HepG2 (cell line): ENCODE measurements around the gene FERMT2. TPM values are rescaled to one million over a fixed set of nuclear protein-coding genes. Genes with fewer than 3 reads are reported as not detected.

Experiments
- ATAC-seq: fragments of 200-7000 bp; cut with Tn5 transposase; 3 replicates; pipeline ENCODE4 v1.9.1; 2020; ENCODE audit warnings: mild to moderate bottlenecking, moderate library complexity
- BruUV-seq: library from RNA; stranded (reverse); fragments of 400-500 nt; replicated peaks from 2 replicates; lab custom pipeline; 2021; lab: Mats Ljungman, UMichigan
- CTCF ChIA-PET: fragments of 300-600 bp; formaldehyde crosslinking; extraction: SDS; loops from one replicate; lab custom pipeline; 2021; ENCODE audit warnings: low total read pairs, inconsistent platforms, low intra/inter-chr PET ratio; lab: Yijun Ruan, JAX
- POLR2A ChIA-PET: fragments of 350-600 bp; sonication (Branson Sonifier 250); formaldehyde crosslinking; loops from one replicate; lab custom pipeline; 2020; ENCODE audit warnings: antibody characterized with exemption, inconsistent platforms; lab: Yijun Ruan, JAX
- DNase-seq: peaks from one replicate; pipeline ENCODE4 v3.0.0-alpha.2; 2015; ENCODE audit warnings: low spot score
- FAIRE-seq: peaks from 3 replicates; lab custom pipeline; 2011; peaks lifted over from hg19 to GRCh38; lab: Jason Lieb, UNC
- H2AFZ ChIP-seq: one replicate; pipeline ENCODE4 v1.6.1; 2011; ENCODE audit warnings: low read length, inconsistent platforms
- H3K27ac ChIP-seq: fragments of 300-600 bp; 3 replicates; pipeline ENCODE4 v1.8.0; 2011; ENCODE audit warnings: mixed run types, mild to moderate bottlenecking, mixed read lengths, low read length, inconsistent platforms; ENCODE audit not compliant: insufficient read depth; ENCODE audit errors: extremely low read length
- H3K27me3 ChIP-seq, 2 experiments: fragments of 200-600 bp in 1 of 2; 2 replicates in 1 of 2; 3 replicates in 1 of 2; pipeline versions ENCODE4 v1.6.0 to v1.8.0; 2011; ENCODE audit warnings: low read length in 2 of 2, mild to moderate bottlenecking in 2 of 2, moderate library complexity in 2 of 2, inconsistent platforms in 1 of 2; ENCODE audit not compliant: insufficient read depth in 2 of 2, control insufficient read depth in 1 of 2
- H3K36me3 ChIP-seq, 2 experiments: fragments of 200-600 bp in 1 of 2; replicated peaks in 1 of 2; 2 replicates in 1 of 2; 3 replicates in 1 of 2; pipeline versions ENCODE4 v1.5.1 to v1.8.0; 2011; ENCODE audit warnings: low read length in 2 of 2, inconsistent platforms in 1 of 2; ENCODE audit not compliant: insufficient read depth in 2 of 2, control insufficient read depth in 1 of 2
- H3K4me1 ChIP-seq: 2 replicates; pipeline ENCODE4 v1.5.1; 2012; ENCODE audit warnings: low read length, inconsistent platforms; ENCODE audit not compliant: insufficient read depth
- H3K4me2 ChIP-seq: 2 replicates; pipeline ENCODE4 v1.6.0; 2011; ENCODE audit warnings: low read depth, low read length, inconsistent platforms
- H3K4me3 ChIP-seq, 3 experiments: fragments of 200-600 bp in 1 of 3; sonication (generic), shearing (Covaris generic) in 1 of 3; replicated peaks in 1 of 3; 2 replicates each; pipeline ENCODE4 v1.5.1; 2011 to 2016; ENCODE audit warnings: low read length in 3 of 3, inconsistent platforms in 2 of 3, low read depth in 2 of 3, mild to moderate bottlenecking in 2 of 3, control low read depth in 1 of 3, mixed read lengths in 1 of 3; ENCODE audit not compliant: insufficient read depth in 1 of 3
- H3K79me2 ChIP-seq: one replicate; pipeline ENCODE4 v1.6.1; 2011; ENCODE audit warnings: low read length, inconsistent platforms; ENCODE audit not compliant: insufficient read depth
- H3K9ac ChIP-seq: 2 replicates; pipeline ENCODE4 v1.6.0; 2011; ENCODE audit warnings: mild to moderate bottlenecking, low read depth, low read length, inconsistent platforms; ENCODE audit not compliant: insufficient read depth
- H3K9me3 ChIP-seq: 2 replicates; pipeline ENCODE4 v1.5.1; 2012; ENCODE audit warnings: mild to moderate bottlenecking, low read length
- H4K20me1 ChIP-seq: 2 replicates; pipeline ENCODE4 v1.6.0; 2011; ENCODE audit warnings: inconsistent platforms, mild to moderate bottlenecking, low read length, moderate library complexity; ENCODE audit not compliant: insufficient read depth
- CCDC6 ChIP-seq: sonication (generic); formaldehyde crosslinking; IDR thresholded peaks from 2 replicates; pipeline ENCODE4 v1.8.1; 2022; ENCODE audit warnings: mild to moderate bottlenecking, missing genetic modification reagents, moderate library complexity
- EHMT2 ChIP-seq: fragments of 200-600 bp; sonication (generic); IDR thresholded peaks from 2 replicates; pipeline ENCODE4 v1.7.0; 2017; ENCODE audit warnings: antibody characterized with exemption, low read depth, low read length, borderline replicate concordance
- GLI4 ChIP-seq: sonication (generic); formaldehyde crosslinking; IDR thresholded peaks from 2 replicates; pipeline ENCODE4 v1.5.1; 2020; ENCODE audit warnings: missing genetic modification reagents, mild to moderate bottlenecking, moderate library complexity, borderline replicate concordance
- HMG20B ChIP-seq: conservative IDR thresholded peaks from 2 replicates; pipeline ENCODE4 v1.6.1; 2016; ENCODE audit warnings: missing genetic modification reagents, missing compliant biosample characterization
- PLRG1 ChIP-seq: fragments of 450-650 bp; conservative IDR thresholded peaks from 2 replicates; pipeline ENCODE4 v1.6.1; 2016
- POLR2A ChIP-seq, 2 experiments: IDR thresholded peaks; 2 replicates each; pipeline ENCODE4 v1.6.1; 2011; ENCODE audit warnings: low read depth in 2 of 2, low read length in 2 of 2, mild to moderate bottlenecking in 1 of 2, moderate library complexity in 1 of 2; ENCODE audit not compliant: insufficient read depth in 1 of 2
- RBAK ChIP-seq: sonication (generic); formaldehyde crosslinking; IDR thresholded peaks from 2 replicates; pipeline ENCODE4 v1.5.1; 2020; ENCODE audit warnings: mild to moderate bottlenecking, missing genetic modification reagents
- TBL1XR1 ChIP-seq: fragments of 150-350 bp; IDR thresholded peaks from 2 replicates; pipeline ENCODE4 v1.6.1; 2014; ENCODE audit warnings: borderline replicate concordance, low read length; ENCODE audit not compliant: partially characterized antibody
- ZNF670 ChIP-seq: sonication (generic); formaldehyde crosslinking; IDR thresholded peaks from 2 replicates; pipeline ENCODE4 v1.8.0; 2022; ENCODE audit warnings: mild to moderate bottlenecking, missing genetic modification reagents, borderline replicate concordance
- WGBS: methylation state at CpG from one replicate; pipeline ENCODE4 v1.1.6; 2017; ENCODE audit warnings: low lambda C conversion rate; 5-methylcytosine and 5-hydroxymethylcytosine counted together
- in situ Hi-C: cut with HindIII; loops from 2 replicates; pipeline ENCODE4 v1.10.0; 2017; ENCODE audit warnings: low pct_unique_long_range_greater_than_20kb; ENCODE audit not compliant: extremely low pct_ligation_motif_present
- intact Hi-C: fragments of 100-400 bp; cut with micrococcal nuclease; formaldehyde crosslinking; loops from one replicate; pipeline ENCODE4 v1.10.0; 2022; ENCODE audit not compliant: unreplicated experiment
- polyA plus RNA-seq, 8 experiments: library from polyadenylated mRNA; depleted of rRNA in 3 of 8; stranded (reverse) in 7 of 8; unstranded in 1 of 8; fragments of >200 nt; fragmentation: Illumina TruSeq in 4 of 8; extraction: Trizol in 4 of 8; gene quantifications; 2 replicates each; pipeline versions ENCODE4 v1.2.1 to v1.2.3, GENCODE V29; 2011 to 2016; ENCODE audit warnings: low read depth in 4 of 8, missing spikeins in 1 of 8, mixed read lengths in 1 of 8; ENCODE audit not compliant: insufficient read depth in 1 of 8
- total RNA-seq, 5 experiments: library from RNA; depleted of rRNA; stranded (reverse); fragments of >200 nt; fragmentation: Illumina TruSeq; extraction: Trizol; gene quantifications; 2 replicates each; pipeline ENCODE4 v1.2.3, GENCODE V29; 2016; ENCODE audit warnings: low read depth in 1 of 5
- TF ChIP-seq, protein P1 (sequence below): IDR thresholded peaks from 2 replicates; pipeline ENCODE4 v1.6.1; 2016; ENCODE audit warnings: missing compliant biosample characterization, missing genetic modification reagents, borderline replicate concordance
- TF ChIP-seq, protein P2 (sequence below): sonication (generic); formaldehyde crosslinking; IDR thresholded peaks from 2 replicates; pipeline ENCODE4 v1.8.1; 2023; ENCODE audit warnings: mild to moderate bottlenecking, missing genetic modification reagents
- TF ChIP-seq, protein P3 (sequence below): sonication (generic); formaldehyde crosslinking; IDR thresholded peaks from 2 replicates; pipeline ENCODE4 v1.4.0; 2020; ENCODE audit warnings: low read depth, mild to moderate bottlenecking, missing genetic modification reagents

FERMT2 gene
- total and polyA plus RNA-seq, 2 of the 13 experiments (the other 11 are each of a cell fraction or from before 2014, with no cell fraction given): 36.2 to 60.4 TPM

DNA sequence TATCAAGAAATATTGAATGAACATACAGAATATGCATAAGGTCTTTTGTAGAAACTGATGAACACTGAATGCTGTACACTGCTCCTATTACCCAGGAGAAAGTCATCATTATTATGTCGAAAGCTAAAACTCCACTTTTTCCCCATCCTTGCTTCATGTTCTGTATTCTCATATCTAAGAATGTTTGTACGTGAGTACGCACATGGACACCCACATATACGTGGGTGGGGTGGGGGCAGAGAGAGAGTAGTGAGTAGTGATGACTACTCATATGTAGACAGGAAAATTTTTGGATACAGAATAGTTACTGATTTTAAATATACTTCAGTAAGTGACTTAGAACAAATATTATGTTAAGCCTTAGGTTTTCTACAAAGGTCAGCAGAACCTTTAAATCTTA, 75.1 kb downstream of the FERMT2 start (continued):
- TF ChIP-seq, protein P1, sequence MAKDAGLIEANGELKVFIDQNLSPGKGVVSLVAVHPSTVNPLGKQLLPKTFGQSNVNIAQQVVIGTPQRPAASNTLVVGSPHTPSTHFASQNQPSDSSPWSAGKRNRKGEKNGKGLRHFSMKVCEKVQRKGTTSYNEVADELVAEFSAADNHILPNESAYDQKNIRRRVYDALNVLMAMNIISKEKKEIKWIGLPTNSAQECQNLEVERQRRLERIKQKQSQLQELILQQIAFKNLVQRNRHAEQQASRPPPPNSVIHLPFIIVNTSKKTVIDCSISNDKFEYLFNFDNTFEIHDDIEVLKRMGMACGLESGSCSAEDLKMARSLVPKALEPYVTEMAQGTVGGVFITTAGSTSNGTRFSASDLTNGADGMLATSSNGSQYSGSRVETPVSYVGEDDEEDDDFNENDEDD (CRISPR knock-in tag): no peak
- TF ChIP-seq, protein P2, sequence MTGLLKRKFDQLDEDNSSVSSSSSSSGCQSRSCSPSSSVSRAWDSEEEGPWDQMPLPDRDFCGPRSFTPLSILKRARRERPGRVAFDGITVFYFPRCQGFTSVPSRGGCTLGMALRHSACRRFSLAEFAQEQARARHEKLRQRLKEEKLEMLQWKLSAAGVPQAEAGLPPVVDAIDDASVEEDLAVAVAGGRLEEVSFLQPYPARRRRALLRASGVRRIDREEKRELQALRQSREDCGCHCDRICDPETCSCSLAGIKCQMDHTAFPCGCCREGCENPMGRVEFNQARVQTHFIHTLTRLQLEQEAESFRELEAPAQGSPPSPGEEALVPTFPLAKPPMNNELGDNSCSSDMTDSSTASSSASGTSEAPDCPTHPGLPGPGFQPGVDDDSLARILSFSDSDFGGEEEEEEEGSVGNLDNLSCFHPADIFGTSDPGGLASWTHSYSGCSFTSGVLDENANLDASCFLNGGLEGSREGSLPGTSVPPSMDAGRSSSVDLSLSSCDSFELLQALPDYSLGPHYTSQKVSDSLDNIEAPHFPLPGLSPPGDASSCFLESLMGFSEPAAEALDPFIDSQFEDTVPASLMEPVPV: no peak
- TF ChIP-seq, protein P3, sequence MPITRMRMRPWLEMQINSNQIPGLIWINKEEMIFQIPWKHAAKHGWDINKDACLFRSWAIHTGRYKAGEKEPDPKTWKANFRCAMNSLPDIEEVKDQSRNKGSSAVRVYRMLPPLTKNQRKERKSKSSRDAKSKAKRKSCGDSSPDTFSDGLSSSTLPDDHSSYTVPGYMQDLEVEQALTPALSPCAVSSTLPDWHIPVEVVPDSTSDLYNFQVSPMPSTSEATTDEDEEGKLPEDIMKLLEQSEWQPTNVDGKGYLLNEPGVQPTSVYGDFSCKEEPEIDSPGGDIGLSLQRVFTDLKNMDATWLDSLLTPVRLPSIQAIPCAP: no peak
- TF ChIP-seq EHMT2: no peak
- TF ChIP-seq POLR2A (IDR thresholded peaks at IDR 0.05; ENCODE audit: insufficient read depth in 1 of 2, low read depth in 2 of 2, low read length in 2 of 2): no peak
- no peak for TF ChIP-seq HMG20B (CRISPR knock-in tag)
- TF ChIP-seq CCDC6 (CRISPR knock-in tag): no peak
- no peak for TF ChIP-seq GLI4 (CRISPR knock-in tag)

DNA sequence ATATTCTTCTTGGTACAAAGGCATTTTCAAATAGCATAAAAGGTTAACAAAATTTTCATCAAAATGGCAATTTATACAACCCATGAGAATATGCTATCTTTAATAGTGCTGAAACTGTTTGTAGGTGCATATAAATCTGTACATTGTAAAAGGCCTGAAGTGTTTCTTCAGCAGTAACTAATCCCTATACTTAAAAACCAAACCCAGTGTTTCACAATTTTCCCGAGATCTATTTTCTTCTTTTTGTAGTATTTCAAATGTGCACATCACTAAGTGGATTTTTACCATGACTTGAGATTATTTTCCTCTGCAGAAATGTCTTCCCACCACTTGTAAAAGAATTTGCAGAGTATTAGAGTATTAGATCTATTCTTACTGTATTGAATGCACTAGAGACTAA, 76.5 kb downstream of the FERMT2 start:
- Histone ChIP-seq H3K4me3 (no peak overlapping the region), H3K4me1 (no peaks in the 10 kb centered on the region), H4K20me1 (no peaks in the 10 kb centered on the region), H3K36me3 (peaks cover 21 to 65% of the 10 kb centered on the region in 2 experiments), H3K27ac (no peak overlapping the region)
- no peak for FAIRE-seq
- BruUV-seq: no TSS peak
- POLR2A ChIA-PET: interaction anchor here (1.7 kb wide), 1 partner anchor 77 kb away, joined by 4 read pairs; the partner anchor contains the start of gene FERMT2
- TF ChIP-seq ZNF670 (CRISPR knock-in tag): no peak
- no peak for TF ChIP-seq PLRG1
- no peak for TF ChIP-seq RBAK (CRISPR knock-in tag)
- no peak for TF ChIP-seq TBL1XR1
- TF ChIP-seq, all 625 proteins: peak for 0
- Histone ChIP-seq H3K9ac (no peak overlapping the region), H2AFZ (no peak overlapping the region), H3K9me3 (no peaks in the 10 kb centered on the region), H3K27me3 (no peaks in the 10 kb centered on the region), H3K79me2 (no peaks in the 10 kb centered on the region), H3K4me2 (no peak overlapping the region)
- ATAC-seq: no peak
- in situ Hi-C loops (no loop called here), intact Hi-C loops (no loop called here)
- CTCF ChIA-PET: no interaction called here
- no peak for DNase-seq
- WGBS: 100% methylated on average over 1 of the region's 1 CpG
